Posterior vena cava (tissue), 2 donors: ENCODE results near the gene TOMM20. TPM values are rescaled to one million over a fixed set of nuclear protein-coding genes. Genes with fewer than 3 reads are reported as not detected.
A peak's percentile ranks its signal among the peaks of the same experiment; 100 is the strongest.
"Not testable (repeated sequence)": the region's sequence is repeated elsewhere in the genome, so short reads cannot be mapped to it uniquely, and the experiment has no call there.

ENCODE experiments used
- DNase-seq: peaks from one replicate; pipeline ENCODE4 v3.0.0-alpha.2; 2020; ENCODE audit warnings: low spot score
- intact Hi-C, 2 donors: fragments of 100-400 bp; cut with DNase I; formaldehyde crosslinking; loops; one replicate each; pipeline versions ENCODE4 v1.14.1 to v1.14.2; 2022 to 2023
- long read RNA-seq, 2 donors: library from polyadenylated mRNA; unstranded; transcript quantifications; one replicate each; pipeline ENCODE4 v2.0.0, GENCODE V29; 2020 to 2021
- total RNA-seq, 2 donors: library from RNA; stranded (reverse); fragmentation: NEBNext Ultra II Directional; extraction: Animal tissue kit (Norgen Biotek cat#: 25700); gene quantifications; one replicate each; pipeline ENCODE4 v1.2.1, GENCODE V29; 2021
- donor health status: DM: yes; HTN: yes; CAD: no.
- donor health status: DM: yes; HTN: yes; CAD: no.

TOMM20 gene
- 10 to 100 TPM; 75.4 to 86.2 TPM for total RNA-seq
- long read RNA-seq, donor 1, transcript TOMM20-201 (5 exons, 3,387 nt) = major isoform, 15 of 16 reads
- long read RNA-seq, donor 1, partial matches to known transcripts = 0 of 16 reads
- long read RNA-seq, donor 1, other reads (novel, unspliced or antisense) = 1 of 16 reads
- long read RNA-seq, donor 2, transcript TOMM20-201 (5 exons, 3,387 nt) = major isoform, 51 of 61 reads
- long read RNA-seq, donor 2, partial matches to known transcripts = 1 of 61 reads
- long read RNA-seq, donor 2, other reads (novel, unspliced or antisense) = 9 of 61 reads

GRCh38 chr1:235128456-235129328 is at the start of gene TOMM20:
Gene TOMM20, minus strand, starts transcription at chr1:235128837. Its CDS starts 122 bp downstream, at chr1:235128715.
- intact Hi-C loops = no loop called here
- DNase-seq = peak; percentile 98

- no peak for DNase-seq
- intact Hi-C loops = no loop called here
Observed at GRCh38 chr1:235176486-235176885, 47.8 kb upstream of the TOMM20 start.

DNA sequence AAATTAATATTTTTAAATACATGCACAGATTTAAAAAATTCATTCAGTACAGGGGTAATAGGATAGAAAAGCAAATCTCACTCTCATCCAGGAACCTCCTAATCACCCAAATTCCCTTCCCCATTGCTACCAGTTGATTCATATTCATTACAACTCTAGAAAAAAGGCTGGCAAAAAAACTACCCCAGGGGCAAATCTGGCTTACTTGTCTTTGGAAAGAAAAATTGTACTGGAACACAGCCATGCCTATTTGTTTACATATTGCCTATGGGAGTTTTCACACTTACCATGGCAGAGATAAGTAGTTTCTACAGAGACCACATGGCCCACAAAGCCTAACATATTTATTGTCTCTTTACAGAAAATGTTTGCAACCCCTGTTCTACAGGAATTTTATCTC is 41.3 kb upstream of the TOMM20 start:
- intact Hi-C loops = no loop called here
- DNase-seq = no peak

GRCh38 chr1:235168375-235168774 is 39.7 kb upstream of the TOMM20 start:
- intact Hi-C loops = no loop called here
- no peak for DNase-seq

- DNase-seq = no peak
- intact Hi-C loops = loop anchor here in 1 of 2 donors (5.0 kb wide), 1 partner anchor 1670 kb away; no protein-coding TSS in a partner anchor
Observed at GRCh38 chr1:235161685-235162327, 33.2 kb upstream of the TOMM20 start.

DNA sequence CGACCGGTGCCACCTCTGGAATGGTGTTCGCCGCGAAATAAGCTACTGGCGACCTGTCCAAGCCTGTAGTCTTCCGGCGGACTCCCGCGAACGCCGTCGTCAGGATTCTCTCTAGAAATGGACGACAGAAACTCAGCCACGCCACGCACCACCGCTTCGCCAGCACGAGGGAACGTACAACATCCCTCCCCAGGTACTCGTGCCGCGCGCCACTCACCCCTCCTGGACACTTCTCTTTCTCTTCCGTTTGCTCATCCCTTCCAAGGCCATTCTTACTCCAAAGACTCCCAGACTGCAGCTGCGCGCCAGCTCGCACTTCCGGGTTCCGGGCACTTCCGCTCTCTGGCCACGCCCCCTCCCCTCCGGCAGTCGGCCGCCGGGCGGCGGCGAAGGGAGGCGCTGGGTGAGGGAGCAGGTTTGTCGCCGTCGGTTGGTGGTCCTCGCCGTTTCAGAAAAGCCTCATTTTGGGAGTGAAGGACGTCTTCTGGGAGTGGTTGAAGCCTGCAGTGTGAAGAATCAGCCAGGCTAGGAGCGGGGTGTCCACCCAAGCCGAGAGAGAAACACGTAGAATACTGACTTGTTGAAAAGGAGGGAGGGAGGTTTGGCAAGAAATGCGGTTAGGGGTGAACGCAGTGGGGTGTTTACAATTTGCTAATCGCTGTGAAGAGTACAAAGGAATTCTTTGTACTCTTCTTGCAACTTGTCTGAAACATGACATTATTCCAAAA is 32.5 kb upstream of the TOMM20 start, which contains the start of gene RBM34:
RBM34 (minus strand) TSS at position 294 of the 728 bp plus-strand sequence; CDS start at position 270, 24 bp downstream.
- DNase-seq = peak; percentile 97
- intact Hi-C loops = loop anchor here in 1 of 2 donors (5.0 kb wide), 1 partner anchor 1671 kb away; no protein-coding TSS in a partner anchor

- DNase-seq = no peak
- intact Hi-C loops = loop anchor here in 1 of 2 donors (5.0 kb wide), 1 partner anchor 1672 kb away; no protein-coding TSS in a partner anchor
Observed at GRCh38 chr1:235160383-235160956, 31.8 kb upstream of the TOMM20 start.

DNA sequence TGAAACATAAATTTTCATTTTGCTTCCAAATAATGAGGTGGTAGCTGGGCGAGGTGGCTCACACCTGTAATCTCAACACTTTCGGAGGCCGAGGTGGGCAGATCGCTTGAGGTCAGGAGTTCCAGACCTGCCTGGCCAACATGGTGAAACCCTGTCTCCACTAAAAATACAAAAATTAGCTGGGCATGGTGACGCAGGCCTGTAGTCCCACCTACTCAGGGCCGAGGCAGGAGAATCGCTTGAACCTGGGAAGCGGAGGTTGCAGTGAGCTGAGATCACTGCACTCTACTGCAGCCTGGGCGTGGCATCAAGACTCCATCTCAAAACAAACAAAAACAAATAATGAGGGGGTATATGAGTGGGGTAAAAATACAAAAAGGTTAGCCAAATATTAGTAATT is 31.3 kb upstream of the TOMM20 start:
- DNase-seq = not testable (repeated sequence)

GRCh38 chr1:235159284-235159683 is 30.6 kb upstream of the TOMM20 start:
- DNase-seq, intact Hi-C loops: not testable (repeated sequence)

More for the DNA sequence above, 31.3 kb upstream of the TOMM20 start:
- intact Hi-C loops = loop anchor here in 1 of 2 donors (5.0 kb wide), 1 partner anchor 1672 kb away; no protein-coding TSS in a partner anchor

GRCh38 chr1:235158680-235159079 is 30.0 kb upstream of the TOMM20 start:
- intact Hi-C loops = no loop called here
- no peak for DNase-seq

- no peak for DNase-seq
- intact Hi-C loops = loop anchor here in 1 of 2 donors (1.0 kb wide), 1 partner anchor 22 kb away; no protein-coding TSS in a partner anchor
Observed at GRCh38 chr1:235157150-235157549, 28.5 kb upstream of the TOMM20 start.

DNA sequence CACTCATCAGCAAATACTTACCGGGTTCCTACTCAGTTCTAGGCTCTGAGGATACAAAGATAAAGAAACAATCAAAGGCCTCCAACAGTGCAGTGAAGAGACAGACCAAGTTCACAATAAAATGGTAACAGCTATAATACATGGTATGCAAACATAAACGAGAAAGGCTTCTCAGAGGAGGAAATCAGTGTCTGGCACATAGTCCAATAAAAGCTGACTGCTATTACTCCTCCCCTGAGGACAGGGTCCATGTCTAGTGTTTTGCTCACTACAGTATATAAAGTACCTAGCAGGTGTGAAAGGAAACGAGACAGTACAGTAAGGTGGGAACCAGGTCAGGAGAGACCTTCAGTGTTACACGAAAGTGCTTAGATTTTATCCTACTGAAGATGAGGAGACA is 28.1 kb upstream of the TOMM20 start:
- DNase-seq = no peak
- intact Hi-C loops = loop anchor here in 1 of 2 donors (1.0 kb wide), 1 partner anchor 21 kb away; no protein-coding TSS in a partner anchor

- no peak for DNase-seq
Observed at GRCh38 chr1:235156265-235156664, 27.6 kb upstream of the TOMM20 start.

DNA sequence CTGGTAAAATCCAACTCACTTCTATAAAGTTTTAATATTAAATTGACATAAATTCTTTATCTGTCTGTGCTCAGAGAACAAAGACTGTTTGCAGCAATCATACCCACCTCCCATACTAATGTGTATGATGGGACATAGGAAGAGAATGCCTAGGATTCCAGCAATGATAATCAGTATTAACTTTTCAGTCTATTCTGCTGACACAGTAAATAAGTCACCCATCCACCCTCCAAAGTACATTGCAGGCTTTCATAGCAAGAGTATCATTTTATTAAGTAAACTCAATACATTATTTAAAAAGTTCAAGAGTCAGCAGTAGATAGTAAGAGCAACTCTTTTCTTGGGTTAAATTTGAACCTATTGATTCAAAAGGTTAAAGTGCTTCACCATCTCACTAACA is 23.6 kb upstream of the TOMM20 start:
- no peak for DNase-seq
- intact Hi-C loops = no loop called here

More at GRCh38 chr1:235156265-235156664, 27.6 kb upstream of the TOMM20 start:
- intact Hi-C loops = no loop called here

DNA sequence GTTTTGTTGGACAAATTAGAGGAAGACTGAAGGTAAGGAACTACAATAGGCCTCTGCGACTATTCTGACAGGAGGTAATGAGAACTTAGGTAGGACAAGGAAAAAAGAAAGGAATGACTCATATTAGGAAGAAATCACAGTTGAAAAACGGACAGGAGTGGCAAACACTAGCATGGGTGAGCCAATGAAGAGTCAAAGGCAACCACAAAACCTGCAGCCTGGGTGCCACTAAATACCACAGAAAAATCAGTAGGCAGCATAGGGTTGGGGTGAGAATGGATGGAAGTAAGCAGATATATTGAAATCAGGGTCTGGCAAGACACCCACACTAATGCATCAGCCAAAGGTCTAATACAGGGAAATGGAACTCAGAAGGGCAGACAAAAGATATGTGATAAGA is 22.4 kb upstream of the TOMM20 start:
- intact Hi-C loops = no loop called here

GRCh38 chr1:235149824-235150223 is 21.2 kb upstream of the TOMM20 start:
- intact Hi-C loops = no loop called here
- DNase-seq = no peak

More for the DNA sequence above, 22.4 kb upstream of the TOMM20 start:
- DNase-seq = no peak

GRCh38 chr1:235147269-235147668 is 18.6 kb upstream of the TOMM20 start:
- no peak for DNase-seq
- intact Hi-C loops = no loop called here

GRCh38 chr1:235145639-235146038 is 17.0 kb upstream of the TOMM20 start:
- no peak for DNase-seq
- intact Hi-C loops = no loop called here
